HepG2 (cell line): ENCODE results near the gene CEP120. TPM values are rescaled to one million over a fixed set of nuclear protein-coding genes. Genes with fewer than 3 reads are reported as not detected.
A peak's percentile ranks its signal among the peaks of the same experiment; 100 is the strongest.

Experiments
- ATF6 ChIP-seq: sonication (generic); formaldehyde crosslinking; conservative IDR thresholded peaks from 2 replicates; pipeline ENCODE4 v1.4.0; 2020; ENCODE audit warnings: missing genetic modification reagents
- BORCS8-MEF2B ChIP-seq: sonication (generic); formaldehyde crosslinking; IDR thresholded peaks from 2 replicates; pipeline ENCODE4 v1.8.0; 2022; ENCODE audit warnings: mild to moderate bottlenecking, missing genetic modification reagents
- E2F1 ChIP-seq: sonication (generic); formaldehyde crosslinking; IDR thresholded peaks from 2 replicates; pipeline ENCODE4 v1.5.0; 2020; ENCODE audit warnings: missing genetic modification reagents
- FOXK2 ChIP-seq: fragments of 450-650 bp; IDR thresholded peaks from 2 replicates; pipeline ENCODE4 v1.6.1; 2016
- GRHL1 ChIP-seq: sonication (generic); formaldehyde crosslinking; conservative IDR thresholded peaks from 2 replicates; pipeline ENCODE4 v1.8.0; 2022; ENCODE audit warnings: missing genetic modification reagents
- KMT2A ChIP-seq: sonication (generic); formaldehyde crosslinking; IDR thresholded peaks from 2 replicates; pipeline ENCODE4 v1.4.0; 2020; ENCODE audit warnings: missing genetic modification reagents
- NFKB2 ChIP-seq: sonication (generic); formaldehyde crosslinking; IDR thresholded peaks from 2 replicates; pipeline ENCODE4 v1.4.0; 2020; ENCODE audit warnings: missing genetic modification reagents, borderline replicate concordance
- PHF5A ChIP-seq: IDR thresholded peaks from one replicate; pipeline ENCODE4 v1.6.1; 2018; ENCODE audit warnings: low read depth, missing genetic modification reagents; ENCODE audit not compliant: unreplicated experiment
- ZBTB10 ChIP-seq: sonication (generic); formaldehyde crosslinking; IDR thresholded peaks from 2 replicates; pipeline ENCODE4 v1.4.0; 2020; ENCODE audit warnings: missing genetic modification reagents, borderline replicate concordance
- ZFP36 ChIP-seq: fragments of 150-350 bp; IDR thresholded peaks from 2 replicates; pipeline ENCODE4 v1.6.1; 2018; ENCODE audit warnings: borderline replicate concordance, low read length, low read depth; ENCODE audit not compliant: partially characterized antibody
- ZFP37 ChIP-seq: sonication (generic); formaldehyde crosslinking; IDR thresholded peaks from 2 replicates; pipeline ENCODE4 v1.4.0; 2020; ENCODE audit warnings: missing genetic modification reagents, borderline replicate concordance
- ZNF503 ChIP-seq: sonication (generic); formaldehyde crosslinking; IDR thresholded peaks from 2 replicates; pipeline ENCODE4 v1.4.0; 2020; ENCODE audit warnings: missing genetic modification reagents
- ZNF552 ChIP-seq: sonication (generic); formaldehyde crosslinking; IDR thresholded peaks from 2 replicates; pipeline ENCODE4 v1.9.0; 2022; ENCODE audit warnings: missing genetic modification reagents, mild to moderate bottlenecking, borderline replicate concordance
- ZNF570 ChIP-seq: sonication (generic); formaldehyde crosslinking; IDR thresholded peaks from 2 replicates; pipeline ENCODE4 v1.4.0; 2020; ENCODE audit warnings: mild to moderate bottlenecking, missing genetic modification reagents, borderline replicate concordance
- ZNF644 ChIP-seq: IDR thresholded peaks from 2 replicates; pipeline ENCODE4 v1.6.1; 2016; ENCODE audit warnings: low read depth
- ZNF790 ChIP-seq: sonication (generic); formaldehyde crosslinking; IDR thresholded peaks from 2 replicates; pipeline ENCODE4 v1.8.0; 2022; ENCODE audit warnings: missing genetic modification reagents, mild to moderate bottlenecking, borderline replicate concordance
- polyA plus RNA-seq, 8 experiments: library from polyadenylated mRNA; depleted of rRNA in 3 of 8; stranded (reverse) in 7 of 8; unstranded in 1 of 8; fragments of >200 nt; fragmentation: Illumina TruSeq in 4 of 8; extraction: Trizol in 4 of 8; gene quantifications; 2 replicates each; pipeline versions ENCODE4 v1.2.1 to v1.2.3, GENCODE V29; 2011 to 2016; ENCODE audit warnings: low read depth in 4 of 8, missing spikeins in 1 of 8, mixed read lengths in 1 of 8; ENCODE audit not compliant: insufficient read depth in 1 of 8
- total RNA-seq, 5 experiments: library from RNA; depleted of rRNA; stranded (reverse); fragments of >200 nt; fragmentation: Illumina TruSeq; extraction: Trizol; gene quantifications; 2 replicates each; pipeline ENCODE4 v1.2.3, GENCODE V29; 2016; ENCODE audit warnings: low read depth in 1 of 5

Gene CEP120
- total and polyA plus RNA-seq, 2 of the 13 experiments (the other 11 are each of a cell fraction or from before 2014, with no cell fraction given), result 8.0 to 14.7 TPM

GRCh38 chr5:123423278-123424149 lies at the start of gene CEP120 (continued):
- peak; percentile 68; the same call in 1 of the 2 replicates for TF ChIP-seq ZNF644 (CRISPR knock-in tag)
- no peak for TF ChIP-seq ZNF790
- TF ChIP-seq E2F1 (CRISPR knock-in tag), result peak; percentile 81
- TF ChIP-seq ZNF570 (CRISPR knock-in tag), result no peak
- TF ChIP-seq PHF5A (CRISPR knock-in tag), result peak; percentile 76
- TF ChIP-seq BORCS8-MEF2B (CRISPR knock-in tag), result 0 out of 2 replicates have a peak, but pooled peaks have one; percentile 72
- TF ChIP-seq ZNF552 (CRISPR knock-in tag), result peak; percentile 16; the same call in 1 of the 2 replicates
- TF ChIP-seq ZBTB10 (CRISPR knock-in tag), result 0 out of 2 replicates have a peak, but pooled peaks have one; percentile 29
- TF ChIP-seq ATF6, result 0 out of 2 replicates have a peak, but pooled peaks have one; percentile 45
- TF ChIP-seq GRHL1 (CRISPR knock-in tag), result no peak
- no peak for TF ChIP-seq ZNF503
- TF ChIP-seq FOXK2, result no peak
- no peak; the same call in 1 of the 2 replicates for TF ChIP-seq NFKB2 (CRISPR knock-in tag)
- TF ChIP-seq KMT2A (CRISPR knock-in tag), result peak; percentile 92
- no peak for TF ChIP-seq ZFP36
- TF ChIP-seq ZFP37 (CRISPR knock-in tag), result no peak
